GM23338 (cell line): Measurements from ENCODE around the gene ACOT8. TPM values are rescaled to one million over a fixed set of nuclear protein-coding genes. Genes with fewer than 3 reads are reported as not detected.

Experiments
- ATAC-seq: fragments of 200-7000 bp; cut with Tn5 transposase; 3 replicates; pipeline ENCODE4 v1.9.1; 2020
- DNase-seq: peaks from one replicate; pipeline ENCODE4 v3.0.0-alpha.2; 2015; ENCODE audit warnings: low spot score
- H2AFZ ChIP-seq: fragments of 200-600 bp; sonication (generic); 2 replicates; pipeline ENCODE4 v1.8.0; 2016; ENCODE audit warnings: antibody characterized with exemption, mild to moderate bottlenecking, moderate library complexity
- H3F3A ChIP-seq: fragments of 200-600 bp; sonication (generic); replicated peaks from 2 replicates; pipeline ENCODE4 v1.8.0; 2017; ENCODE audit warnings: antibody characterized with exemption, mixed run types, low read depth
- H3K27ac ChIP-seq: fragments of 200-600 bp; sonication (generic); 2 replicates; pipeline ENCODE4 v1.6.1; 2016; ENCODE audit warnings: low read depth
- H3K27me3 ChIP-seq: fragments of 200-600 bp; sonication (generic); 2 replicates; pipeline ENCODE4 v1.8.0; 2016; ENCODE audit warnings: mild to moderate bottlenecking, mixed run types, moderate library complexity; ENCODE audit not compliant: insufficient read depth
- H3K36me3 ChIP-seq: fragments of 200-600 bp; sonication (generic); 2 replicates; pipeline ENCODE4 v1.8.0; 2016; ENCODE audit warnings: mild to moderate bottlenecking; ENCODE audit not compliant: insufficient read depth
- H3K4me1 ChIP-seq: fragments of 200-600 bp; sonication (generic); 2 replicates; pipeline ENCODE4 v1.8.0; 2016; ENCODE audit warnings: mild to moderate bottlenecking, moderate library complexity; ENCODE audit not compliant: insufficient read depth
- H3K4me2 ChIP-seq: fragments of 200-600 bp; sonication (generic); 2 replicates; pipeline ENCODE4 v1.7.1; 2017; ENCODE audit warnings: mixed run types
- H3K4me3 ChIP-seq: fragments of 200-600 bp; sonication (generic); 2 replicates; pipeline ENCODE4 v1.6.1; 2016; ENCODE audit warnings: mixed run types
- H3K79me2 ChIP-seq: fragments of 200-600 bp; sonication (generic); replicated peaks from 2 replicates; pipeline ENCODE4 v1.8.0; 2017; ENCODE audit warnings: mild to moderate bottlenecking; ENCODE audit not compliant: insufficient read depth
- H3K9me2 ChIP-seq: fragments of 200-600 bp; sonication (generic); 2 replicates; pipeline ENCODE4 v1.8.0; 2017; ENCODE audit not compliant: insufficient read depth
- H4K20me1 ChIP-seq: fragments of 200-600 bp; sonication (generic); replicated peaks from 2 replicates; pipeline ENCODE4 v1.8.0; 2017; ENCODE audit warnings: mild to moderate bottlenecking; ENCODE audit not compliant: insufficient read depth
- H3K27ac Mint-ChIP-seq: 2 replicates; pipeline ENCODE4 v1.8.0; 2020; ENCODE audit warnings: inconsistent platforms, mild to moderate bottlenecking, moderate library complexity, mixed read lengths
- H3K27me3 Mint-ChIP-seq: 3 replicates; pipeline ENCODE4 v1.8.0; 2022; ENCODE audit warnings: low read depth, mild to moderate bottlenecking, moderate library complexity, mixed read lengths, inconsistent platforms; ENCODE audit not compliant: insufficient read depth, poor library complexity
- H3K36me3 Mint-ChIP-seq: 3 replicates; pipeline ENCODE4 v1.8.0; 2021; ENCODE audit warnings: low read depth, mild to moderate bottlenecking, inconsistent platforms, moderate library complexity, mixed read lengths
- H3K4me1 Mint-ChIP-seq: 3 replicates; pipeline ENCODE4 v1.8.0; 2020; ENCODE audit warnings: mild to moderate bottlenecking, inconsistent platforms, mixed read lengths
- H3K4me3 Mint-ChIP-seq: 3 replicates; pipeline ENCODE4 v1.8.0; 2021; ENCODE audit warnings: moderate library complexity, mild to moderate bottlenecking, inconsistent platforms, mixed read lengths
- H3K9me3 Mint-ChIP-seq: 3 replicates; pipeline ENCODE4 v1.8.0; 2020; ENCODE audit warnings: moderate library complexity, mild to moderate bottlenecking, inconsistent platforms, mixed read lengths
- EZH2phosphoT487 ChIP-seq: fragments of 200-600 bp; sonication (generic); IDR thresholded peaks from one replicate; pipeline ENCODE4 v1.8.1; 2018; ENCODE audit warnings: antibody characterized with exemption; ENCODE audit not compliant: unreplicated experiment
- JUNB ChIP-seq: IDR thresholded peaks from one replicate; pipeline ENCODE4 v1.6.1; 2016; ENCODE audit warnings: antibody characterized with exemption; ENCODE audit not compliant: unreplicated experiment
- NANOG ChIP-seq: IDR thresholded peaks from 2 replicates; pipeline ENCODE4 v1.6.1; 2016; ENCODE audit warnings: antibody characterized with exemption, borderline replicate concordance
- REST ChIP-seq: IDR thresholded peaks from one replicate; pipeline ENCODE4 v1.6.1; 2018; ENCODE audit warnings: antibody characterized with exemption; ENCODE audit not compliant: unreplicated experiment
- STAT1 ChIP-seq: IDR thresholded peaks from one replicate; pipeline ENCODE4 v1.6.1; 2016; ENCODE audit warnings: antibody characterized with exemption; ENCODE audit not compliant: unreplicated experiment
- ZNF114 ChIP-seq: fragments of 250-450 bp; sonication (Bioruptor Pico); IDR thresholded peaks from 2 replicates; pipeline ENCODE4 v1.5.0; 2020; ENCODE audit warnings: mild to moderate bottlenecking, moderate library complexity
- ZNF331 ChIP-seq: fragments of 250-450 bp; sonication (Bioruptor Pico); IDR thresholded peaks from 2 replicates; pipeline ENCODE4 v1.5.0; 2020; ENCODE audit warnings: low read depth, mild to moderate bottlenecking, moderate library complexity
- ZNF462 ChIP-seq: fragments of 250-450 bp; sonication (Bioruptor Pico); IDR thresholded peaks from 2 replicates; pipeline ENCODE4 v1.5.0; 2020; ENCODE audit warnings: mild to moderate bottlenecking, moderate library complexity
- polyA plus RNA-seq: library from polyadenylated mRNA; unstranded; fragments of >200 nt; fragmentation: Nextera tagmentation; extraction: Ambion mirVana; gene quantifications from 2 replicates; pipeline ENCODE4 v1.2.1, GENCODE V29; 2016
- total RNA-seq: library from RNA; depleted of rRNA; stranded (reverse); fragments of >200 nt; shearing (Covaris generic); gene quantifications from 2 replicates; pipeline ENCODE4 v1.2.3, GENCODE V29; 2014

The ACOT8 gene
- total and polyA plus RNA-seq, 2 experiments from 2014 or later: 42.0 to 75.2 TPM

- 0 out of 2 replicates have a peak, but pooled peaks cover 3% of the 10 kb centered on the region for H3K36me3 ChIP-seq
- no peak overlapping the region for H2AFZ ChIP-seq
- peaks cover 14% of the 10 kb centered on the region for H3K4me1 ChIP-seq
- H3K4me3 ChIP-seq: no peak overlapping the region
- no peaks in the 10 kb centered on the region for H3K27me3 ChIP-seq
- TF ChIP-seq EZH2phosphoT487: no peak
- no peak for TF ChIP-seq ZNF331 (CRISPR knock-in tag)
- TF ChIP-seq JUNB: no peak
- no peak for TF ChIP-seq REST
- no peak for TF ChIP-seq ZNF462 (CRISPR knock-in tag)
- no peak for TF ChIP-seq NANOG
- no peak for TF ChIP-seq STAT1
- no peak for TF ChIP-seq ZNF114
- Mint-ChIP-seq H3K27me3 (no peaks in the 10 kb centered on the region), H3K36me3 (peaks cover 3% of the 10 kb centered on the region; the same call in 1 of the 3 replicates), H3K4me3 (no peak overlapping the region), H3K9me3 (no peaks in the 10 kb centered on the region), H3K27ac (no peak overlapping the region), H3K4me1 (peaks cover 13% of the 10 kb centered on the region)
- H3K9me2 ChIP-seq: no peaks in the 10 kb centered on the region
- DNase-seq (no peak), ATAC-seq (no peak)
- no peaks in the 10 kb centered on the region for H4K20me1 ChIP-seq
- H3K4me2 ChIP-seq: no peak overlapping the region
- peaks cover 2% of the 10 kb centered on the region; the same call in 1 of the 2 replicates for H3K79me2 ChIP-seq
- 0 out of 2 replicates have a peak, but pooled peaks cover 6% of the 10 kb centered on the region for H3F3A ChIP-seq
- H3K27ac ChIP-seq: no peak overlapping the region
Observed at GRCh38 chr20:45863543-45864470, 6.6 kb upstream of the ACOT8 start.
